Keratinocyte (primary cell): ENCODE results near the gene MAD1L1. TPM values are rescaled to one million over a fixed set of nuclear protein-coding genes. Genes with fewer than 3 reads are reported as not detected.

ENCODE experiments used
- DNase-seq: peaks from one replicate; pipeline ENCODE4 v3.0.0-alpha.2; 2011; ENCODE audit warnings: low read depth, missing footprints, low spot score
- FAIRE-seq: peaks from 2 replicates; lab custom pipeline; 2011; peaks lifted over from hg19 to GRCh38; lab: Jason Lieb, UNC
- H2AFZ ChIP-seq: 2 replicates; pipeline ENCODE4 v1.6.0; 2012; ENCODE audit warnings: low read length, control low read depth, inconsistent platforms; ENCODE audit not compliant: control insufficient read depth
- H3K27ac ChIP-seq: 2 replicates; pipeline ENCODE4 v1.5.1; 2011; ENCODE audit warnings: low read length; ENCODE audit not compliant: control insufficient read depth, insufficient read depth
- H3K27me3 ChIP-seq: 3 replicates; pipeline ENCODE4 v1.6.0; 2011; ENCODE audit warnings: low read length; ENCODE audit not compliant: control insufficient read depth, insufficient read depth; ENCODE audit errors: extremely low read depth
- H3K36me3 ChIP-seq, 2 experiments: 2 replicates in 1 of 2; 3 replicates in 1 of 2; pipeline ENCODE4 v1.5.1; 2011; ENCODE audit warnings: low read length in 2 of 2, mild to moderate bottlenecking in 1 of 2; ENCODE audit not compliant: control insufficient read depth in 2 of 2, insufficient read depth in 2 of 2; ENCODE audit errors: extremely low read depth in 1 of 2
- H3K4me1 ChIP-seq: 3 replicates; pipeline ENCODE4 v1.5.1; 2011; ENCODE audit warnings: low read length; ENCODE audit not compliant: control insufficient read depth, insufficient read depth; ENCODE audit errors: extremely low read depth
- H3K4me2 ChIP-seq: 3 replicates; pipeline ENCODE4 v1.6.0; 2011; ENCODE audit warnings: low read depth, low read length; ENCODE audit not compliant: control insufficient read depth, insufficient read depth; ENCODE audit errors: extremely low read depth
- H3K4me3 ChIP-seq, 3 experiments: fragments of 200-600 bp in 1 of 3; sonication (generic) in 1 of 3; 2 replicates in 2 of 3; 3 replicates in 1 of 3; pipeline ENCODE4 v1.5.1; 2011 to 2016; ENCODE audit warnings: low read length in 3 of 3, mild to moderate bottlenecking in 3 of 3, control low read depth in 2 of 3, inconsistent platforms in 1 of 3, low read depth in 1 of 3, mixed read lengths in 1 of 3, mixed run types in 1 of 3, moderate library complexity in 1 of 3; ENCODE audit not compliant: control insufficient read depth in 2 of 3, insufficient read depth in 2 of 3; ENCODE audit errors: extremely low read depth in 1 of 3
- H3K79me2 ChIP-seq: 2 replicates; pipeline ENCODE4 v1.6.0; 2012; ENCODE audit warnings: low read length; ENCODE audit not compliant: control insufficient read depth, insufficient read depth
- H3K9ac ChIP-seq: 3 replicates; pipeline ENCODE4 v1.6.0; 2011; ENCODE audit warnings: low read length; ENCODE audit not compliant: control insufficient read depth, insufficient read depth; ENCODE audit errors: extremely low read depth
- H3K9me1 ChIP-seq: 3 replicates; pipeline ENCODE4 v1.6.0; 2011; ENCODE audit warnings: low read length; ENCODE audit not compliant: control insufficient read depth, insufficient read depth; ENCODE audit errors: extremely low read depth
- H3K9me3 ChIP-seq: 2 replicates; pipeline ENCODE4 v1.5.1; 2012; ENCODE audit warnings: low read depth, low read length; ENCODE audit not compliant: control insufficient read depth
- H4K20me1 ChIP-seq: 3 replicates; pipeline ENCODE4 v1.6.0; 2011; ENCODE audit warnings: low read length; ENCODE audit not compliant: control insufficient read depth, insufficient read depth; ENCODE audit errors: extremely low read depth
- EZH2 ChIP-seq: IDR thresholded peaks from one replicate; pipeline ENCODE4 v1.6.1; 2012; ENCODE audit warnings: inconsistent platforms, mild to moderate bottlenecking, low read length, moderate library complexity
- dilution Hi-C: fragments of 300-500 bp; cut with MboI; formaldehyde crosslinking; loops from one replicate; pipeline ENCODE4 v1.7.0; 2020; ENCODE audit warnings: low sequenced_read_pairs; ENCODE audit not compliant: extremely low pct_ligation_motif_present
- polyA plus RNA-seq, 5 experiments: library from polyadenylated mRNA; depleted of rRNA in 3 of 5; stranded (reverse) in 3 of 5; stranded (forward) in 1 of 5; unstranded in 1 of 5; fragments of >200 nt; gene quantifications; 1 replicate in 1 of 5; 2 replicates in 3 of 5; 3 replicates in 1 of 5; pipeline versions ENCODE4 v1.2.1 to v1.2.3, GENCODE V29; 2011 to 2012; ENCODE audit warnings: missing spikeins in 2 of 5, low read depth in 1 of 5, low replicate concordance in 1 of 5
- TF ChIP-seq, protein P1 (sequence below), 3 experiments: IDR thresholded peaks in 1 of 3; conservative IDR thresholded peaks in 1 of 3; optimal IDR thresholded peaks in 1 of 3; 2 replicates in 2 of 3; 3 replicates in 1 of 3; pipeline versions ENCODE3 to v1.5.1; 2011; ENCODE audit warnings: low read length in 3 of 3, mild to moderate bottlenecking in 3 of 3, moderate library complexity in 2 of 3, control low read depth in 1 of 3, inconsistent platforms in 1 of 3; ENCODE audit not compliant: insufficient read depth in 2 of 3; ENCODE audit errors: extremely low read depth in 1 of 3

Gene MAD1L1
- polyA plus RNA-seq, 1 donor (not counting 4 experiments of a cell fraction or from before 2014, with no cell fraction given) = 18.0 TPM

DNA sequence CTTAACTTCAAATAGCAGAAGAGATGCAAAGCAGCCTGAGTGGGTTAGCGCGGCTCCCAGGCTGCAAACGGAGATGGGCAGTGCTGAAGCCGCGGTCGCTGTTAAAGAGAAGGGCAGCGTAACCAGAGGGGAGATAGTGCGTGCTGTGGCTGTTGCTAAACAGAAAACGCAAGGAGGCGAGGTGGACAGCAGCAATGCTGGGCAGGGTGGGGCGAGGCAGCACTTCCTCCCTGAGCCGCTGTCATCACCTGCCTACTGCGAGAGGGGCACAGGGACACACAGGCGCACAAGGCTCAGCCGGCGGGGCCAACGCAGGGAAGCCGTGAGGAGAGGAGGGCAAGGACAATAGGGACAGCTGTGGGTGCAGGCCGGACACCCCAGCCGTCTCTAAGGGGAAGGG, 137.3 kb downstream of the MAD1L1 start:
- no peak for FAIRE-seq
- Histone ChIP-seq H3K79me2 (no peaks in the 10 kb centered on the region), H3K4me3 (no peak overlapping the region)

DNA sequence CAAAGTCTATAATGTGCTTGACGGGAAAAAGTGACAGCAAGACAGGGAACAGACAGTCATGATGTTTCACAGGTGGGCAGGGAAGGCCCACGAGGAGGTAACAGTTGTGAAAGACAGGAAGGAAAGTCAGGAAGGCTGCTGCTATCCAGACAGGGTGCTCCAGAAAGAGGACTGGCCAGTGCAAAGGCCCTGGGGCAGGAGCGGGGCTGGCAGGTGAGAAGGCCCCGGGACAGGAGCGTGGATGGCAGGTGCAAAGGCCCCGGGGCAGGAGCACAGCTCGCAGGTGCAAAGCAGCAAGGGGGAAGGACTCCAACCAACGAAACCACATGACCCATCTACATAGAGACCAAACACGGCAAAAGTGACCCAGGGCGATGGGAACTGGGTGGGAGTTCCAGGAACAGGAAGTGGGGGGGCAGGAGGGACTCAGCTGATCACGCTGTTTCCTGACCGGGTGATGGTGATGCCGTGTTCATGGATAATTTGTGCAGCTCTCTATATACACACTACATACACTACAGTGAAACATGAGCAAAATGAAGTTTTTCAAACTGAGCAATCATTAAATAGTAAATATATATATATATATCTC, 138.2 kb downstream of the MAD1L1 start:
- Histone ChIP-seq H3K27me3 (no peaks in the 10 kb centered on the region), H3K4me2 (no peak overlapping the region), H4K20me1 (no peaks in the 10 kb centered on the region), H2AFZ (no peak overlapping the region), H3K79me2 (no peaks in the 10 kb centered on the region), H3K9me1 (no peaks in the 10 kb centered on the region), H3K4me1 (no peaks in the 10 kb centered on the region), H3K4me3 (no peak overlapping the region), H3K9ac (no peak overlapping the region), H3K9me3 (no peaks in the 10 kb centered on the region), H3K27ac (no peak overlapping the region), H3K36me3 (peaks cover 0 to 11% of the 10 kb centered on the region in 2 experiments)
- DNase-seq (no peak), FAIRE-seq (no peak)
- TF ChIP-seq EZH2 = no peak
- TF ChIP-seq, protein P1, sequence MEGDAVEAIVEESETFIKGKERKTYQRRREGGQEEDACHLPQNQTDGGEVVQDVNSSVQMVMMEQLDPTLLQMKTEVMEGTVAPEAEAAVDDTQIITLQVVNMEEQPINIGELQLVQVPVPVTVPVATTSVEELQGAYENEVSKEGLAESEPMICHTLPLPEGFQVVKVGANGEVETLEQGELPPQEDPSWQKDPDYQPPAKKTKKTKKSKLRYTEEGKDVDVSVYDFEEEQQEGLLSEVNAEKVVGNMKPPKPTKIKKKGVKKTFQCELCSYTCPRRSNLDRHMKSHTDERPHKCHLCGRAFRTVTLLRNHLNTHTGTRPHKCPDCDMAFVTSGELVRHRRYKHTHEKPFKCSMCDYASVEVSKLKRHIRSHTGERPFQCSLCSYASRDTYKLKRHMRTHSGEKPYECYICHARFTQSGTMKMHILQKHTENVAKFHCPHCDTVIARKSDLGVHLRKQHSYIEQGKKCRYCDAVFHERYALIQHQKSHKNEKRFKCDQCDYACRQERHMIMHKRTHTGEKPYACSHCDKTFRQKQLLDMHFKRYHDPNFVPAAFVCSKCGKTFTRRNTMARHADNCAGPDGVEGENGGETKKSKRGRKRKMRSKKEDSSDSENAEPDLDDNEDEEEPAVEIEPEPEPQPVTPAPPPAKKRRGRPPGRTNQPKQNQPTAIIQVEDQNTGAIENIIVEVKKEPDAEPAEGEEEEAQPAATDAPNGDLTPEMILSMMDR (optimal IDR thresholded peaks at IDR 0.05 in 1 of 3, IDR thresholded peaks at IDR 0.05 in 1 of 3, conservative IDR thresholded peaks at IDR 0.05 in 1 of 3; ENCODE audit: extremely low read depth in 1 of 3, insufficient read depth in 2 of 3, low read length in 3 of 3) = no peak
- dilution Hi-C loops = no loop called here

More for the DNA sequence above, 137.3 kb downstream of the MAD1L1 start:
- Histone ChIP-seq H3K36me3 (peaks cover 0 to 10% of the 10 kb centered on the region in 2 experiments), H3K9me3 (no peaks in the 10 kb centered on the region), H3K4me1 (no peaks in the 10 kb centered on the region), H3K9me1 (no peaks in the 10 kb centered on the region), H4K20me1 (peaks cover 4% of the 10 kb centered on the region), H3K27ac (no peak overlapping the region), H2AFZ (no peak overlapping the region), H3K4me2 (no peak overlapping the region), H3K9ac (no peak overlapping the region), H3K27me3 (no peaks in the 10 kb centered on the region)
- TF ChIP-seq, protein P1 (optimal IDR thresholded peaks at IDR 0.05 in 1 of 3, IDR thresholded peaks at IDR 0.05 in 1 of 3, conservative IDR thresholded peaks at IDR 0.05 in 1 of 3; ENCODE audit: extremely low read depth in 1 of 3, insufficient read depth in 2 of 3, low read length in 3 of 3) = no peak
- no peak for TF ChIP-seq EZH2
- DNase-seq = no peak
- dilution Hi-C loops = no loop called here
